Measurements from ENCODE around the gene PIPOX. TPM values are rescaled to one million over a fixed set of nuclear protein-coding genes. Genes with fewer than 3 reads are reported as not detected.

PIPOX gene
- total and polyA plus RNA-seq, 2 experiments from 2014 or later = 10.2 to 15.8 TPM

DNA sequence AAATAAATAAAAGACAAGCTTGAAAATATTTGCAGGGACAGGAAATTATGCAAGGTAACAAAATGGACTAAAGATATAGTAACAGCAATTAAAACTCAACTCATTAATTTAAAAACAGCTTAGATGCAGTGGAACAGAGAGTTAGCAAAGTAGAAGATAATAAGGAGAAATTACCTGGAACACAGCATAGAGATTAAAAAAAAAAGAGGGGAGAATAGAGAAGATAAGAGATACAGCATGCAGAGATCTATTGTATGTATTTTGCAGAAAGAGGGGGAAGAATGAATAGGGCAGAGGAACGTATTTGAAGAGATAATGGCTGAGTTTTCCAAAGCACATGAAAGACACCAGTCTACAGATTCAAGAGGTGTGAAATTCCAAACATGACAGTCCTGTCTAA lies 8.4 kb upstream of the PIPOX start:
- no peaks in the 10 kb centered on the region for H3K9me3 ChIP-seq (ENCODE audit: low read depth)
- H3K36me3 ChIP-seq (replicated peaks; ENCODE audit: insufficient read depth, low read depth) = no peaks in the 10 kb centered on the region
- no peaks in the 10 kb centered on the region for H3K9me2 ChIP-seq (replicated peaks; ENCODE audit: insufficient read depth)
- H3K4me2 ChIP-seq = no peak overlapping the region
- no peak overlapping the region for H3K27ac ChIP-seq
- 36% methylated on average over 1 of the region's 1 CpG for WGBS (ENCODE audit: low lambda C conversion rate, missing lambda C conversion rate)
- DNase-seq (ENCODE audit: low spot score) = no peak
- H3K79me2 ChIP-seq = no peaks in the 10 kb centered on the region
- H3K27me3 ChIP-seq = peaks cover 74% of the 10 kb centered on the region
- H2AFZ ChIP-seq = no peak overlapping the region
- H3K4me1 ChIP-seq (ENCODE audit: insufficient read depth) = no peaks in the 10 kb centered on the region
- no peak for TF ChIP-seq EZH2phosphoT487 (IDR thresholded peaks at IDR 0.05; ENCODE audit: low read depth, severe bottlenecking, unreplicated experiment)
- no peaks in the 10 kb centered on the region for H4K20me1 ChIP-seq (ENCODE audit: insufficient read depth, poor library complexity, severe bottlenecking)
- H3K4me3 ChIP-seq = no peak overlapping the region

DNA sequence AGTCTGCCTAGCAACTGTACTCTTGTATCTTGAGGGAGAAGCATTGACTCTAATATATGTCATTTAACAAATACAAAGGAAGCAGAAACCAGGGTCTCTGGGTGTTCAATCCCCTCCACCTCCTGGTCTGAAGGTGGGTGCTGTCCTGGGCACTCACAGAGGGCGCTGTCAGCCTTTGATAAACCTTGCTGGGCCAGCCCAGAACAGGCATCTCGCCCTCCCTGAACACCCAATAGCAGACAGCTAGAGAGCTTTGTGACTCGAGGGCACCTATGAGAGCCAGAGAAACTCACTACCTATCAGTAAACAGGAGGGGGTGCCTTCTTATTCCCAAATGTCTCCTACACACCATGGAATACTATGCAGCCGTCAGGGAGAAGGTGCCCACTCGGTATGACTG lies 6.4 kb upstream of the PIPOX start:
- H3K27me3 ChIP-seq = peaks cover 65% of the 10 kb centered on the region
- H3K4me1 ChIP-seq (ENCODE audit: insufficient read depth) = peaks cover 4% of the 10 kb centered on the region
- no peaks in the 10 kb centered on the region for H3K9me3 ChIP-seq (ENCODE audit: low read depth)
- no peak overlapping the region for H2AFZ ChIP-seq
- DNase-seq (ENCODE audit: low spot score) = no peak
- H4K20me1 ChIP-seq (ENCODE audit: insufficient read depth, poor library complexity, severe bottlenecking) = no peaks in the 10 kb centered on the region
- H3K79me2 ChIP-seq = no peaks in the 10 kb centered on the region
- no peaks in the 10 kb centered on the region for H3K36me3 ChIP-seq (replicated peaks; ENCODE audit: insufficient read depth, low read depth)
- 75% methylated on average over 5 of the region's 5 CpGs for WGBS (ENCODE audit: low lambda C conversion rate, missing lambda C conversion rate)
- TF ChIP-seq EZH2phosphoT487 (IDR thresholded peaks at IDR 0.05; ENCODE audit: low read depth, severe bottlenecking, unreplicated experiment) (no peak), EZH2 (IDR thresholded peaks at IDR 0.05; ENCODE audit: borderline replicate concordance) (no peak)
- TF ChIP-seq, protein P1, sequence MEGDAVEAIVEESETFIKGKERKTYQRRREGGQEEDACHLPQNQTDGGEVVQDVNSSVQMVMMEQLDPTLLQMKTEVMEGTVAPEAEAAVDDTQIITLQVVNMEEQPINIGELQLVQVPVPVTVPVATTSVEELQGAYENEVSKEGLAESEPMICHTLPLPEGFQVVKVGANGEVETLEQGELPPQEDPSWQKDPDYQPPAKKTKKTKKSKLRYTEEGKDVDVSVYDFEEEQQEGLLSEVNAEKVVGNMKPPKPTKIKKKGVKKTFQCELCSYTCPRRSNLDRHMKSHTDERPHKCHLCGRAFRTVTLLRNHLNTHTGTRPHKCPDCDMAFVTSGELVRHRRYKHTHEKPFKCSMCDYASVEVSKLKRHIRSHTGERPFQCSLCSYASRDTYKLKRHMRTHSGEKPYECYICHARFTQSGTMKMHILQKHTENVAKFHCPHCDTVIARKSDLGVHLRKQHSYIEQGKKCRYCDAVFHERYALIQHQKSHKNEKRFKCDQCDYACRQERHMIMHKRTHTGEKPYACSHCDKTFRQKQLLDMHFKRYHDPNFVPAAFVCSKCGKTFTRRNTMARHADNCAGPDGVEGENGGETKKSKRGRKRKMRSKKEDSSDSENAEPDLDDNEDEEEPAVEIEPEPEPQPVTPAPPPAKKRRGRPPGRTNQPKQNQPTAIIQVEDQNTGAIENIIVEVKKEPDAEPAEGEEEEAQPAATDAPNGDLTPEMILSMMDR (IDR thresholded peaks at IDR 0.05; ENCODE audit: poor library complexity) = no peak
- no peak overlapping the region for H3K4me2 ChIP-seq
- no peak overlapping the region for H3K27ac ChIP-seq
- no peak overlapping the region for H3K4me3 ChIP-seq
- no peaks in the 10 kb centered on the region for H3K9me2 ChIP-seq (replicated peaks; ENCODE audit: insufficient read depth)

DNA sequence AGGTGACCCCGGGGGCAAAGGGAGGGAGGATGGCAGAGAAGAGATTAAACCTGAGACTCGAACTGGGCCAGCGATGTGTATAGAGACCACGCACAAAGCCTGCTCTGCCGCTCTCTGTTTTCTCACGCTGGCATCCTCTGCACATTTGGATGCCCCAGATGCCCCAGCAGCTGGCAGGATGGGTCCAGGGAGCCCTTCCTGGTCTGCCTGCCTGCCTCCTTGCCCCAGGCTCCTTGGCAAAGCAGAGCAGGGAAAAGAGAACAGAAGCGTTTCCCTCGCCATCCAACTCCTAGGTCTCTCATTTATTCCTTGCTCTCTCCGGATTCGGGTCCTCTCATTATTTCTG lies 5.2 kb upstream of the PIPOX start:
- Histone ChIP-seq H3K27ac (no peak overlapping the region), H4K20me1 (ENCODE audit: insufficient read depth, poor library complexity, severe bottlenecking) (no peaks in the 10 kb centered on the region), H3K27me3 (peaks cover 54% of the 10 kb centered on the region), H3K79me2 (no peaks in the 10 kb centered on the region), H3K4me1 (ENCODE audit: insufficient read depth) (peaks cover 4% of the 10 kb centered on the region), H3K36me3 (replicated peaks; ENCODE audit: insufficient read depth, low read depth) (no peaks in the 10 kb centered on the region), H3K9me2 (replicated peaks; ENCODE audit: insufficient read depth) (no peaks in the 10 kb centered on the region), H3K4me3 (no peak overlapping the region), H3K4me2 (no peak overlapping the region), H3K9me3 (ENCODE audit: low read depth) (no peaks in the 10 kb centered on the region), H2AFZ (no peak overlapping the region)
- 90% methylated on average over 10 of the region's 10 CpGs for WGBS (ENCODE audit: low lambda C conversion rate, missing lambda C conversion rate)
- DNase-seq (ENCODE audit: low spot score) = no peak
- TF ChIP-seq, protein P1 (IDR thresholded peaks at IDR 0.05; ENCODE audit: poor library complexity) = no peak
- TF ChIP-seq EZH2 (IDR thresholded peaks at IDR 0.05; ENCODE audit: borderline replicate concordance) (no peak), EZH2phosphoT487 (IDR thresholded peaks at IDR 0.05; ENCODE audit: low read depth, severe bottlenecking, unreplicated experiment) (no peak)

DNA sequence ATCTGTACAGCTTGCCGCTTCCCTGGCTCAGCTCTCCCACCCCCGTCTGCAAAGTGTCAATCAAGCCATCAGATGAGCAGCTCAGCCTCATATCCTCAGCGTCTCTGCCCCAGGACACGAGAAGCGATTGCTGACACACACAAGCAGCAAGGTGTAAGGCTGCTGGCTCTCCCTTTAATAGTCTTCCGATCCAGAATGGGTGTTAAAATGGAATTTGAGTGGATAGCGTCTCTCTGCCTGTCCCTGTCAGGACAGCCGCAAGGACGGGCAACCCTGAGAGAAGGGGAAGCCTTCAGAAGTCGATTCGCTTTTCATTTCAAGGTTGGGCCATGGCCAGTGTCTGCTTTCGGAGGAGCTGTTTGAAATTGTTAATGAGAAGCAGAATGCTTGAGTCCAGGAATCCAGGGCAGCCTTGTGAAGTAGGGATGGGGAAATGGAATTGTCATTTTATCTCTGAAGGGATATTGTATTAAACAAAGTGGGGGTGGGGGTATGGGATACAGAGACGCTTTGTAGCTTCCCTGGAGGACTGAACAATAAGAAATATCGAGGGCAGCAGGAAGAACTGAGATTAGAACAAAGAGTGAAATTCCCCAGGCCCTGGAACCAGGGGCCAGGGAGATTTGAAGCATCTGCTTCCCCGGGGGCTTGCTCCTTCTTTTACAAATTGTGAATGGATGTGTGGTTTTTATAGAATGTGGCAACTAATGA lies 4.7 kb upstream of the PIPOX start:
- H2AFZ ChIP-seq = no peak overlapping the region
- DNase-seq (ENCODE audit: low spot score) = no peak

More for the DNA sequence above, 4.7 kb upstream of the PIPOX start:
- Histone ChIP-seq H3K4me3 (no peak overlapping the region), H3K4me1 (ENCODE audit: insufficient read depth) (peaks cover 4% of the 10 kb centered on the region), H3K27ac (no peak overlapping the region), H3K9me2 (replicated peaks; ENCODE audit: insufficient read depth) (no peaks in the 10 kb centered on the region), H3K27me3 (peaks cover 49% of the 10 kb centered on the region), H3K9me3 (ENCODE audit: low read depth) (no peaks in the 10 kb centered on the region), H3K36me3 (replicated peaks; ENCODE audit: insufficient read depth, low read depth) (no peaks in the 10 kb centered on the region), H3K4me2 (peak overlapping the region; percentile 44), H3K79me2 (no peaks in the 10 kb centered on the region), H4K20me1 (ENCODE audit: insufficient read depth, poor library complexity, severe bottlenecking) (no peaks in the 10 kb centered on the region)
- 24% methylated on average over 15 of the region's 15 CpGs for WGBS (ENCODE audit: low lambda C conversion rate, missing lambda C conversion rate)
- TF ChIP-seq EZH2 (IDR thresholded peaks at IDR 0.05; ENCODE audit: borderline replicate concordance) (no peak), EZH2phosphoT487 (IDR thresholded peaks at IDR 0.05; ENCODE audit: low read depth, severe bottlenecking, unreplicated experiment) (no peak)
- TF ChIP-seq, protein P1 (IDR thresholded peaks at IDR 0.05; ENCODE audit: poor library complexity) = no peak
